SH-SY5Y (cell line): ENCODE measurements around the gene ADRA2C.

Source experiments
- GATA2 ChIP-seq: IDR thresholded peaks from 2 replicates; pipeline ENCODE4 v1.6.1; 2011; ENCODE audit warnings: mild to moderate bottlenecking, low read depth, low read length
- GATA3 ChIP-seq: IDR thresholded peaks from 2 replicates; pipeline ENCODE4 v1.6.1; 2011; ENCODE audit warnings: low read depth, mild to moderate bottlenecking, low read length, moderate library complexity

GRCh38 chr4:3745886-3746656 lies 20.1 kb upstream of the ADRA2C start:
- no peak for TF ChIP-seq GATA2
- no peak for TF ChIP-seq GATA3
